ENCODE measurements around the gene DDX51.

DNA sequence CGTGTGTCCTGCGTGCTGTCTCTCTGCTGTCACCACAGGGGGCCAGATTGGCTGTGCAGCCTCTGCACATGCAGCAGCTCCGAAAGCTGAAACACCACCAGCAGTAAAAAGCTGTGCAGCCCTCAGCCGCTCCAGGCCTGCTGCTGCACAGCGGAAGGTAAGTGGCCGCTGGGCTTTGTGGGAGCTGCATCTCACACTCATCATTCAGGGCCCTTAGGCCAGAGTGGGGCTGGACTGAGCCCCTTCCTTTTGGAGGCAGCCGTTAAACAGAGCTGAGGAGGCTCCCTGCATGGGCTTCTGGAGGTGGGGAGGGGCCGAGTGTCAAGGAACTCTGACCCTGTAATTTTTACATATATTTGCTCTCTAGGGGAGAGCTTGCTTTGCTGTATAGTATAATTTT lies 17.1 kb downstream of the DDX51 start:
- TF ChIP-seq, protein P1, sequence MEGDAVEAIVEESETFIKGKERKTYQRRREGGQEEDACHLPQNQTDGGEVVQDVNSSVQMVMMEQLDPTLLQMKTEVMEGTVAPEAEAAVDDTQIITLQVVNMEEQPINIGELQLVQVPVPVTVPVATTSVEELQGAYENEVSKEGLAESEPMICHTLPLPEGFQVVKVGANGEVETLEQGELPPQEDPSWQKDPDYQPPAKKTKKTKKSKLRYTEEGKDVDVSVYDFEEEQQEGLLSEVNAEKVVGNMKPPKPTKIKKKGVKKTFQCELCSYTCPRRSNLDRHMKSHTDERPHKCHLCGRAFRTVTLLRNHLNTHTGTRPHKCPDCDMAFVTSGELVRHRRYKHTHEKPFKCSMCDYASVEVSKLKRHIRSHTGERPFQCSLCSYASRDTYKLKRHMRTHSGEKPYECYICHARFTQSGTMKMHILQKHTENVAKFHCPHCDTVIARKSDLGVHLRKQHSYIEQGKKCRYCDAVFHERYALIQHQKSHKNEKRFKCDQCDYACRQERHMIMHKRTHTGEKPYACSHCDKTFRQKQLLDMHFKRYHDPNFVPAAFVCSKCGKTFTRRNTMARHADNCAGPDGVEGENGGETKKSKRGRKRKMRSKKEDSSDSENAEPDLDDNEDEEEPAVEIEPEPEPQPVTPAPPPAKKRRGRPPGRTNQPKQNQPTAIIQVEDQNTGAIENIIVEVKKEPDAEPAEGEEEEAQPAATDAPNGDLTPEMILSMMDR (IDR thresholded peaks at IDR 0.05; ENCODE audit: insufficient read depth, low read length): no peak
- TF ChIP-seq POLR2AphosphoS5 (IDR thresholded peaks at IDR 0.05; ENCODE audit: low read depth) (no peak), SPI1 (IDR thresholded peaks at IDR 0.05; ENCODE audit: borderline replicate concordance, low read depth) (no peak)
- TF ChIP-seq, protein P2, sequence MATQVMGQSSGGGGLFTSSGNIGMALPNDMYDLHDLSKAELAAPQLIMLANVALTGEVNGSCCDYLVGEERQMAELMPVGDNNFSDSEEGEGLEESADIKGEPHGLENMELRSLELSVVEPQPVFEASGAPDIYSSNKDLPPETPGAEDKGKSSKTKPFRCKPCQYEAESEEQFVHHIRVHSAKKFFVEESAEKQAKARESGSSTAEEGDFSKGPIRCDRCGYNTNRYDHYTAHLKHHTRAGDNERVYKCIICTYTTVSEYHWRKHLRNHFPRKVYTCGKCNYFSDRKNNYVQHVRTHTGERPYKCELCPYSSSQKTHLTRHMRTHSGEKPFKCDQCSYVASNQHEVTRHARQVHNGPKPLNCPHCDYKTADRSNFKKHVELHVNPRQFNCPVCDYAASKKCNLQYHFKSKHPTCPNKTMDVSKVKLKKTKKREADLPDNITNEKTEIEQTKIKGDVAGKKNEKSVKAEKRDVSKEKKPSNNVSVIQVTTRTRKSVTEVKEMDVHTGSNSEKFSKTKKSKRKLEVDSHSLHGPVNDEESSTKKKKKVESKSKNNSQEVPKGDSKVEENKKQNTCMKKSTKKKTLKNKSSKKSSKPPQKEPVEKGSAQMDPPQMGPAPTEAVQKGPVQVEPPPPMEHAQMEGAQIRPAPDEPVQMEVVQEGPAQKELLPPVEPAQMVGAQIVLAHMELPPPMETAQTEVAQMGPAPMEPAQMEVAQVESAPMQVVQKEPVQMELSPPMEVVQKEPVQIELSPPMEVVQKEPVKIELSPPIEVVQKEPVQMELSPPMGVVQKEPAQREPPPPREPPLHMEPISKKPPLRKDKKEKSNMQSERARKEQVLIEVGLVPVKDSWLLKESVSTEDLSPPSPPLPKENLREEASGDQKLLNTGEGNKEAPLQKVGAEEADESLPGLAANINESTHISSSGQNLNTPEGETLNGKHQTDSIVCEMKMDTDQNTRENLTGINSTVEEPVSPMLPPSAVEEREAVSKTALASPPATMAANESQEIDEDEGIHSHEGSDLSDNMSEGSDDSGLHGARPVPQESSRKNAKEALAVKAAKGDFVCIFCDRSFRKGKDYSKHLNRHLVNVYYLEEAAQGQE (IDR thresholded peaks at IDR 0.05; ENCODE audit: insufficient replicate concordance, low read depth): no peak
